HepG2 (cell line): Measurements from ENCODE around the gene TCFL5. TPM values are rescaled to one million over a fixed set of nuclear protein-coding genes. Genes with fewer than 3 reads are reported as not detected.

ENCODE experiments used
- ARHGAP35 ChIP-seq: sonication (generic); formaldehyde crosslinking; IDR thresholded peaks from 2 replicates; pipeline ENCODE4 v1.9.0; 2022; ENCODE audit warnings: mild to moderate bottlenecking, inconsistent platforms, moderate library complexity, missing genetic modification reagents, borderline replicate concordance
- CHD2 ChIP-seq: IDR thresholded peaks from 2 replicates; pipeline ENCODE4 v1.6.1; 2011; ENCODE audit warnings: low read depth, low read length, improper control_type of control experiment
- JUNB ChIP-seq: sonication (generic); formaldehyde crosslinking; IDR thresholded peaks from 2 replicates; pipeline ENCODE4 v1.8.0; 2022; ENCODE audit warnings: missing genetic modification reagents, mild to moderate bottlenecking, borderline replicate concordance
- NFRKB ChIP-seq: fragments of 450-650 bp; IDR thresholded peaks from 2 replicates; pipeline ENCODE4 v1.6.1; 2017
- RBFOX2 ChIP-seq: fragments of 200-400 bp; formaldehyde crosslinking; IDR thresholded peaks from 2 replicates; pipeline ENCODE4 v1.6.1; 2017; ENCODE audit warnings: low read depth, mild to moderate bottlenecking, low read length
- SP2 ChIP-seq: sonication (generic); formaldehyde crosslinking; IDR thresholded peaks from 2 replicates; pipeline ENCODE4 v1.5.1; 2020; ENCODE audit warnings: mild to moderate bottlenecking, missing genetic modification reagents
- SRF ChIP-seq: IDR thresholded peaks from 2 replicates; pipeline ENCODE4 v1.6.1; 2011; ENCODE audit warnings: mild to moderate bottlenecking, low read depth, low read length, moderate library complexity
- SUZ12 ChIP-seq: fragments of 150-350 bp; IDR thresholded peaks from 2 replicates; pipeline ENCODE4 v1.6.1; 2014; ENCODE audit warnings: low read depth, low read length
- TBP ChIP-seq: sonication (generic); formaldehyde crosslinking; IDR thresholded peaks from 2 replicates; pipeline ENCODE4 v1.5.0; 2020; ENCODE audit warnings: missing genetic modification reagents
- TBX3 ChIP-seq: fragments of 450-650 bp; IDR thresholded peaks from 2 replicates; pipeline ENCODE4 v1.6.1; 2017; ENCODE audit warnings: antibody characterized with exemption, mild to moderate bottlenecking, inconsistent platforms, borderline replicate concordance
- ZBTB7B ChIP-seq: sonication (generic); formaldehyde crosslinking; IDR thresholded peaks from 2 replicates; pipeline ENCODE4 v1.4.0; 2020; ENCODE audit warnings: missing genetic modification reagents
- ZFP37 ChIP-seq: sonication (generic); formaldehyde crosslinking; IDR thresholded peaks from 2 replicates; pipeline ENCODE4 v1.4.0; 2020; ENCODE audit warnings: missing genetic modification reagents, borderline replicate concordance
- ZNF451 ChIP-seq: sonication (generic); formaldehyde crosslinking; IDR thresholded peaks from 2 replicates; pipeline ENCODE4 v1.5.0; 2020; ENCODE audit warnings: mild to moderate bottlenecking, missing genetic modification reagents
- ZNF496 ChIP-seq: sonication (generic); formaldehyde crosslinking; IDR thresholded peaks from 2 replicates; pipeline ENCODE4 v1.8.1; 2023; ENCODE audit warnings: mild to moderate bottlenecking, moderate library complexity, missing genetic modification reagents; ENCODE audit not compliant: insufficient replicate concordance
- ZNF646 ChIP-seq: sonication (generic); formaldehyde crosslinking; IDR thresholded peaks from 2 replicates; pipeline ENCODE4 v1.9.0; 2021; ENCODE audit warnings: mild to moderate bottlenecking, missing genetic modification reagents
- ZNF784 ChIP-seq: sonication (generic); formaldehyde crosslinking; IDR thresholded peaks from 2 replicates; pipeline ENCODE4 v1.5.1; 2020; ENCODE audit warnings: missing genetic modification reagents, mild to moderate bottlenecking, borderline replicate concordance
- ZNF841 ChIP-seq: sonication (generic); formaldehyde crosslinking; IDR thresholded peaks from 2 replicates; pipeline ENCODE4 v1.8.1; 2023; ENCODE audit warnings: missing genetic modification reagents, borderline replicate concordance
- ZSCAN20 ChIP-seq: sonication (generic); formaldehyde crosslinking; IDR thresholded peaks from 2 replicates; pipeline ENCODE4 v1.4.0; 2020; ENCODE audit warnings: missing genetic modification reagents, mild to moderate bottlenecking, borderline replicate concordance
- ZSCAN21 ChIP-seq: sonication (generic); formaldehyde crosslinking; IDR thresholded peaks from 2 replicates; pipeline ENCODE4 v1.8.0; 2022; ENCODE audit warnings: mild to moderate bottlenecking, missing genetic modification reagents, moderate library complexity, borderline replicate concordance
- polyA plus RNA-seq, 8 experiments: library from polyadenylated mRNA; depleted of rRNA in 3 of 8; stranded (reverse) in 7 of 8; unstranded in 1 of 8; fragments of >200 nt; fragmentation: Illumina TruSeq in 4 of 8; extraction: Trizol in 4 of 8; gene quantifications; 2 replicates each; pipeline versions ENCODE4 v1.2.1 to v1.2.3, GENCODE V29; 2011 to 2016; ENCODE audit warnings: low read depth in 4 of 8, missing spikeins in 1 of 8, mixed read lengths in 1 of 8; ENCODE audit not compliant: insufficient read depth in 1 of 8
- total RNA-seq, 5 experiments: library from RNA; depleted of rRNA; stranded (reverse); fragments of >200 nt; fragmentation: Illumina TruSeq; extraction: Trizol; gene quantifications; 2 replicates each; pipeline ENCODE4 v1.2.3, GENCODE V29; 2016; ENCODE audit warnings: low read depth in 1 of 5
- TF ChIP-seq, protein P1 (sequence below): sonication (generic); formaldehyde crosslinking; IDR thresholded peaks from 2 replicates; pipeline ENCODE4 v1.5.0; 2020; ENCODE audit warnings: mild to moderate bottlenecking, missing genetic modification reagents
- TF ChIP-seq, protein P2 (sequence below): sonication (generic); formaldehyde crosslinking; conservative IDR thresholded peaks from 2 replicates; pipeline ENCODE4 v1.8.1; 2023; ENCODE audit warnings: missing genetic modification reagents

Gene TCFL5
- total and polyA plus RNA-seq, 2 of the 13 experiments (the other 11 are each of a cell fraction or from before 2014, with no cell fraction given) = 14.8 to 20.0 TPM

- TF ChIP-seq ZNF784 (CRISPR knock-in tag) = 0 out of 2 replicates have a peak, but pooled peaks have one; percentile 17
- no peak for TF ChIP-seq NFRKB
- TF ChIP-seq, protein P1, sequence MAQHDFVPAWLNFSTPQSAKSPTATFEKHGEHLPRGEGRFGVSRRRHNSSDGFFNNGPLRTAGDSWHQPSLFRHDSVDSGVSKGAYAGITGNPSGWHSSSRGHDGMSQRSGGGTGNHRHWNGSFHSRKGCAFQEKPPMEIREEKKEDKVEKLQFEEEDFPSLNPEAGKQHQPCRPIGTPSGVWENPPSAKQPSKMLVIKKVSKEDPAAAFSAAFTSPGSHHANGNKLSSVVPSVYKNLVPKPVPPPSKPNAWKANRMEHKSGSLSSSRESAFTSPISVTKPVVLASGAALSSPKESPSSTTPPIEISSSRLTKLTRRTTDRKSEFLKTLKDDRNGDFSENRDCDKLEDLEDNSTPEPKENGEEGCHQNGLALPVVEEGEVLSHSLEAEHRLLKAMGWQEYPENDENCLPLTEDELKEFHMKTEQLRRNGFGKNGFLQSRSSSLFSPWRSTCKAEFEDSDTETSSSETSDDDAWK (CRISPR knock-in tag) = no peak
- no peak for TF ChIP-seq ZFP37 (CRISPR knock-in tag)
- no peak for TF ChIP-seq JUNB (CRISPR knock-in tag)
- no peak for TF ChIP-seq TBX3
- TF ChIP-seq SP2 (CRISPR knock-in tag) = no peak
- no peak for TF ChIP-seq SRF
- TF ChIP-seq, protein P2, sequence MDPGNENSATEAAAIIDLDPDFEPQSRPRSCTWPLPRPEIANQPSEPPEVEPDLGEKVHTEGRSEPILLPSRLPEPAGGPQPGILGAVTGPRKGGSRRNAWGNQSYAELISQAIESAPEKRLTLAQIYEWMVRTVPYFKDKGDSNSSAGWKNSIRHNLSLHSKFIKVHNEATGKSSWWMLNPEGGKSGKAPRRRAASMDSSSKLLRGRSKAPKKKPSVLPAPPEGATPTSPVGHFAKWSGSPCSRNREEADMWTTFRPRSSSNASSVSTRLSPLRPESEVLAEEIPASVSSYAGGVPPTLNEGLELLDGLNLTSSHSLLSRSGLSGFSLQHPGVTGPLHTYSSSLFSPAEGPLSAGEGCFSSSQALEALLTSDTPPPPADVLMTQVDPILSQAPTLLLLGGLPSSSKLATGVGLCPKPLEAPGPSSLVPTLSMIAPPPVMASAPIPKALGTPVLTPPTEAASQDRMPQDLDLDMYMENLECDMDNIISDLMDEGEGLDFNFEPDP (CRISPR knock-in tag) = no peak
- no peak for TF ChIP-seq ARHGAP35 (CRISPR knock-in tag)
- no peak for TF ChIP-seq ZNF496 (CRISPR knock-in tag)
- TF ChIP-seq ZNF451 = no peak
- TF ChIP-seq TBP (CRISPR knock-in tag) = no peak
- TF ChIP-seq ZBTB7B (CRISPR knock-in tag) = no peak
- no peak for TF ChIP-seq ZSCAN21
- TF ChIP-seq SUZ12 = no peak
- no peak for TF ChIP-seq ZSCAN20 (CRISPR knock-in tag)
- TF ChIP-seq ZNF646 (CRISPR knock-in tag) = no peak
- no peak for TF ChIP-seq CHD2
- no peak for TF ChIP-seq RBFOX2
- no peak for TF ChIP-seq ZNF841 (CRISPR knock-in tag)
These were observed 1.2 kb downstream of the TCFL5 start (continued) for GRCh38 chr20:62860391-62860923.
